GM18868 (cell line): ENCODE data around the gene PAK6.
A peak's percentile ranks its signal among the peaks of the same experiment; 100 is the strongest.

ENCODE experiments used
- ATAC-seq: cut with Tn5 transposase; IDR thresholded peaks from one replicate; pipeline ENCODE4 v1.9.1; 2021; ENCODE audit warnings: mild to moderate bottlenecking, moderate library complexity; ENCODE audit not compliant: unreplicated experiment

Gene PAK6

DNA sequence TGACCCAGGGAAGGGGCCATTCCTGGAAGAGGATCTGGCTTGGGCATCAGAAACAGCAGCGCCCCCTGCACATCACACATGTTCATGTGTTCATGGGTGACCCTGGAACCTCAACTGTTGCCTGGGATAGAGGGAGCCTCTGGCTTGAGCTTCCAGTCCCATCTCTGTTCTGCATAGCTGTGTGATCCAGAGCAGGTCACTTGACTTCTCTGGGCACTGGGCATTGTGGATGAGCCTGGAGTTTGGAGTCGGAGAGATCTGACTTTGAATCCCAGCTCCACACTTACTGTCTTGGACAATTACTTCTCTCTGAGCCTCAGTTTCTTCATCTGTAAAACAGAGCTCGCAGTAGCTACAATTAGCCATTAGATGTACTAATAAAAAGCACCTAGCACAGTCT, 15.6 kb downstream of the PAK6 start:
- no peak for ATAC-seq

DNA sequence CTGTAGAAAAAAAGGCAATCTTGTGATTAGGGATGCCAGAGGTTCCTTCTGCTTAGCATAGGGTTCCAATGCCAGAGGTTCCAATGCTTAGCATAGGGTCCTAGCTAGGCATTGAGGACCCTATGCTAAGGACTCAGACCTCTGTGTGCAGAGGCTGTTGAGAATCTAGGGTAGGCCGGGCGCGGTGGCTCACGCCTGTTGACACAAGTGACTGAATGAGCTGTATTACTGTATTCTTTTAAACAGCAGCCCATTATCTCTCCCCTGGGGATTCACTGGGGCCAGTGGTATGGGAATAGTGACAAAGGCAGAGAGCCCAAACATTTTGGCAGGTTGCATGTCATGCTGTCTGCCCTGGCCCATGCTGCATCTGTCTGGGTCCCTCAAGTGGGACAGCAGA, 16.2 kb downstream of the PAK6 start:
- no peak for ATAC-seq

DNA sequence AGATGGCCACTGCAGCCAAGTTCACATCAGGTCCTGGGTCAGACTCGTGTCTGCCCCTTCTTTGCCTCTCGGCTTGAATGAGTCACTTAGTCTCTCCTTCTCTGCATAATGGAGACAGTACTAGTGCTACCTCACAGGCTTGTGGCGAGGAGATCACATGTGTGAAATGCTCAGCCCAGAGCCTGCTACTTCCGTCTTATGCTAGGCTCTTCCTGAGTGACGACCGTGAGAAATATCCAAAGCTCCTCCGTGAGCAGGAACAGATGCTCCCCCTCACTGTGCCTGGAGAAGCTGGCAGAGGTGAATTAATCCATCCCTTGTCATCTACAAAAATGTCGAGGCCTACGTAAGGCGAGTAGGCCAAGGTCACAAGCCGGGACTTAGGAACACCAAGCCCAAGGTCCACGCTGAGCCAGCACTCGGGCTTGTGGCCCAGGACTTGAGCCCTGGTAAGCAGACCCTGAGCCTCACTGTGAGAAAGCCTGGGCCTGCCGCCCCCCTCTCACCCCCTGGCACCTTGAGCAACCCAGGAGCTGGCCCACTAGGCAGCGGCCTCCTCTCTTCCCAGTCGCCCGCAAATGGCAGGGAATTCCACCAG, 17.9 kb downstream of the PAK6 start:
- peak; percentile 56 for ATAC-seq

GRCh38 chr15:40257656-40258450, 19.0 kb downstream of the PAK6 start:
- ATAC-seq, result no peak

DNA sequence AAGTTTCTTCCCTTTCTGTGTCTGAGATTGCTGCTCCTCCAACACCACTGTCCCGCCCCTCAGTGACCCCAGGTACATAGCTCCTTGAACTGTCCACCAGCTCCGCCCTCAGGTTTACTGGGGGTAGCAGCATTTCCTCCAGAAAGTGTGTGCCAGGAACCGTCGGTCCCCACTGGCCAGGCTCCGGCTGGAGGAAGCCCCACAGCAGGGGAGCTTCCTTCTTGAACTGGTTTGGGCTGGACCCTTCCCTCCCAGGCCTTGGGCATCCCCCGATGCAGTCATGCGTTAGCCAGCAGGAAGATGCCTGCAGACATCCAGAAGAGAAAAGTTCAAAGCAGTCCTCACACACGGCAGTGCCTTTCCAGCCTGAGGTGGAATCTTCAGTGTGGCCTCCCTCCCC, 19.7 kb downstream of the PAK6 start:
- ATAC-seq, result no peak

DNA sequence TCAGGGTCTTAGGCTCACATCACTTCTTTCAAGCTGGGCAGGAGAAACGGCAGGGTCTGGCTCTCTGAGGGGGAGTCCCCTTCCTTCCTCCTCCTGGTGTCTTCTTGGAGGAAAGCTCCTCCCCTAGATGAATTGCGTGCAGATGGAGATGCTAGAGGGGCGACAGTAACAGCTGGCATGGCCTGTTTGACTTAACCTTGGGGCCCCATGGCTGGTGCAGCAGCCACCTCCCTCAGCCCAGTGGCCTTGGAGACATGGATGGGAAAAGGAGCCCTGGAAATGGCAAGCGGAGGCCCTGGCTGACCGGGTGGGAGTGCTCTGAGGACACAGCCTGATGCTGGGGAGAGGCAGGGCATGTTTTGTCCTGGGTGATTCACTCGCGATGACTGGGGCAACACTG, 20.2 kb downstream of the PAK6 start:
- ATAC-seq, result no peak

- no peak for ATAC-seq
These were observed 24.3 kb downstream of the PAK6 start for GRCh38 chr15:40263024-40263754.

GRCh38 chr15:40264321-40265153, 25.7 kb downstream of the PAK6 start:
- no peak for ATAC-seq

DNA sequence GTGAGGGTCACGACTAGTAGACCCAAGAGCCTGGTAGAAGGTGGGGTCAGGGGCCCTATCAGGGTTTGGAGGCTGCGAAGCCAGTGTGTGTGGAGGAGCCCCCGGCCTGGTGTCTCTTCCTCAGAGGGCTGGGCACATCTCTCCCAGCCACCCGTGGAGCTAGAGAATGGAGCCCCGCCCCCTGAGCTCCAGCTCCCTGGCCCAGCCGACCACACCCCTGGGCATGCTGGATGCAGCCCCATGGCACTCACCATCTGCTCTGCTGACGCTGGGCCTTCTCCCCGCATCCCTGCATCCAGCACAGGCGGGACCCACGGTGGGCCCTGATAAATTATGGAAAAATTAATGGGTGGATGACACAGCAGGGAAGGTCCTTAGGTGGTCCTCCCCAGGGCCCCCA, 26.5 kb downstream of the PAK6 start:
- ATAC-seq, result no peak

DNA sequence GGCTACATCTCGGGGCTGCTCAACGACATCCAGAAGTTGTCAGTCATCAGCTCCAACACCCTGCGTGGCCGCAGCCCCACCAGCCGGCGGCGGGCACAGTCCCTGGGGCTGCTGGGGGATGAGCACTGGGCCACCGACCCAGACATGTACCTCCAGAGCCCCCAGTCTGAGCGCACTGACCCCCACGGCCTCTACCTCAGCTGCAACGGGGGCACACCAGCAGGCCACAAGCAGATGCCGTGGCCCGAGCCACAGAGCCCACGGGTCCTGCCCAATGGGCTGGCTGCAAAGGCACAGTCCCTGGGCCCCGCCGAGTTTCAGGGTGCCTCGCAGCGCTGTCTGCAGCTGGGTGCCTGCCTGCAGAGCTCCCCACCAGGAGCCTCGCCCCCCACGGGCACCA, 27.0 kb downstream of the PAK6 start:
- ATAC-seq, result no peak

DNA sequence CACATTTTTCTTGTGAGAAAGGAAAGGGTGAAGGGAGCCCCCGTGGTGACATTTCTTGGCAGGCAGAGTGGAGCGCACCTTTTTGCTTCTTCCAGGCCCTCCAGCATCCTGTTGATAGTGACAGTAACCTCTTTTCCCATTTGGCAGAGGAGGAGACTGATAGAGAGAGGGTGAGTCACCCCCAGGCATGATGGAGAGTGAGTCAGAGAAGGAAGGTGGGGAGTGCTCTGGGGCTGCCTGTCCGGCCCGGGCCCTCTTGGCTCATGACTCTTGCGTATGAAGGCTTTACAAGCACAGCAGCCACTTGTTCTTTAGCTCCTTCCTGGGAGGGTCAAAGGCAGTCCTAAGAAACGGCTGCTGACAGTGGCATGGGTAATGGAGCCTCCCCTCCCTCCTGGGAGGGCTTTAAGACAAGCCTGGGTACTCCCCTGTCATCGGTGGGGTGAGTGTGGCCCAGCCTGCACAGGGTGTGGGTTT, 28.0 kb downstream of the PAK6 start:
- no peak for ATAC-seq

DNA sequence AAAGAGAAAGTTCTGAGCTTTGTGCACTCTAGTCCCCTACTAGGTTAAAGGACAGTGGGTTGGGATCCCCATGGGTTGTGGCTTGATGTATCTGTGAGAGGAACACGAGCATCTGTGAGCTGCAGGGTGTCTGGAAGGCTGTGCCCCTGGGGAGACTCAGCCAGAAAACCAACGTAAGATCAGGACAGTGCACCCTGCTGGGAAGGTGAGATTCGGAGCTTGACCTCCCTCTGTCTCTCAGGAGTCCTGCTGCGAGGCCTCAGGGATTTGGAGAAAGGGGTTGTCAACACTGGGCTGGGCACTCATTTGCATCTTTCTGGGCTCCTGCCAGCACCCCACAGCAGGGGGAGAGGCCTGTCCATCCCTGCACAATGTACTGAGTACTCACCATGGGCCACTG, 28.8 kb downstream of the PAK6 start:
- ATAC-seq, result no peak

GRCh38 chr15:40269604-40270003, 30.7 kb downstream of the PAK6 start:
- ATAC-seq, result no peak

GRCh38 chr15:40270246-40270995, 31.6 kb downstream of the PAK6 start:
- no peak for ATAC-seq

DNA sequence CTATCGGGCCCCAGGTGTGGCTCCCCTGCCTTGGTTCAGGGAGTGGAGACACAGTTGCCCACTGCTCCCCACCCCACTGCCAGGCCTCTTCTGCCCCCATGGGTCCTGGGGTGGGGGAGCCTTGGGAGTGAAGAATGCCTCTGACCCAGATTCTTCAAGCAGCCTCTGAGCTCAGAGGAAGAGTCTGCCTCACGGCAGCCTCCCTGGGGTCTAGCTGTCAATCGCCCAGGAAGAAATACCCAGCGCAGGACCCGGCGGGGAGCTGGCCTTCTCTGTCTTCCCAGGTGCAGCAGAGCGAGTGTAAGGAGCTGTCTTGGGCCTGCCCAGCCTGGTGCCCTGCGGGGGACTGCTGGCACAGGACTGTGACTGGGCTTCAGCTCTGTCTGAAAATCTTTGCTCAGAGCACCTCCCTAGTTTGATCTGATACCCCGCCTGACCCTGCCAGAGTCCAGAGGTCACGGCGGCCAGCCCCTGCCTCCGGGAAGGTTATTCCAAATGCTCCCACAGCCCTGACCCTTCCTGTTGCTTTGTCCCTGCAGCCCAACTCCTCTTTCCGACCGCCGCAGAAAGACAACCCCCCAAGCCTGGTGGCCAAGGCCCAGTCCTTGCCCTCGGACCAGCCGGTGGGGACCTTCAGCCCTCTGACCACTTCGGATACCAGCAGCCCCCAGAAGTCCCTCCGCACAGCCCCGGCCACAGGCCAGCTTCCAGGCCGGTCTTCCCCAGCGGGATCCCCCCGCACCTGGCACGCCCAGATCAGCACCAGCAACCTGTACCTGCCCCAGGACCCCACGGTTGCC, 33.0 kb downstream of the PAK6 start:
- ATAC-seq, result no peak

GRCh38 chr15:40272485-40273056, 33.7 kb downstream of the PAK6 start:
- no peak for ATAC-seq

- ATAC-seq, result no peak
These were observed 34.6 kb downstream of the PAK6 start for GRCh38 chr15:40273428-40273827.

DNA sequence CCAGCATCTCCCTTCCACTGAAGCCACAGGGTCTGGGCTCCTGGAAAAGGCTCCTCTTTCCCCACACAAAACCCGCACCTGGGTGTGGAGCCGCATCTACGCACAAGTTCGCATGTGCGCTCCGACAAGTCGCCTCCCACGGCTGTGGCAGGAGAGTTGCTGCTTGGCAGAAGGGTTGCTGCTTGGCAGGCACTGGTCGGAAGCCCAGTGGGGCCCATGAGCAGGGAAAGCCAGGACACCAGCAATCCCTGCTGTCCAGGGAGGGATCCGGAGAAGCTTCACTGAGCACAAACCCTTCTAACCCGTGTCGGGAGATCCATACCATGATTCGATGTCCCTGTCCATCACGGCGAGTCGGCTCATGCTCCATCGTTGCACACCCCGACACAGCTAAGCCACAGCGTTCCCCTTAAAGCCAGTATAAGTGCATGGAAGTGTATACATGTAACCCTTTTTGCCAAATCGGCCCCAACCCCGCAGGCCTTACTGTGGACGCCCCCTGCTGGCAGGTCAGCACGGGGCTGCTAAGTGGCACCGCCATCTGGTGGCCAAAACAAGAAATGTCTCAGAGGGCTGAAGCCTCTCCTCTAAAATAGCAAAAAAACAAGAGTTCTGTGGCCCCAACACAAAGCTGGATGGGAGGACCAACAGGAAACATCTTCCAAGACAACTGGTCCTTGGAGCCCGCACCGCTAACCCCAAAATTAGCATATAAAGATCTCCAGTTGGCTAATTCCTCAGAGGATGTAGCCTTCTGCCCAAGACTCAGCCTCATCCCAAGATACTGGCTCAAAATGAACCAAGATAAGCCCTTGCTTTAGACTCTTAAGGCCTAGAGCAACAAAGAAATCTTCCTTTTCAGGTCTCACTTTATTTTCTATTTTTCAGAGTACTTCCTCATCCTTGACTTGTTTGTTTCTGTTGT, 35.7 kb downstream of the PAK6 start:
- ATAC-seq, result no peak
